GM23338 (cell line): ENCODE measurements around the gene AGA. TPM values are rescaled to one million over a fixed set of nuclear protein-coding genes. Genes with fewer than 3 reads are reported as not detected.

Source experiments
- ATAC-seq: fragments of 200-7000 bp; cut with Tn5 transposase; 3 replicates; pipeline ENCODE4 v1.9.1; 2020
- DNase-seq: peaks from one replicate; pipeline ENCODE4 v3.0.0-alpha.2; 2015; ENCODE audit warnings: low spot score
- H2AFZ ChIP-seq: fragments of 200-600 bp; sonication (generic); 2 replicates; pipeline ENCODE4 v1.8.0; 2016; ENCODE audit warnings: antibody characterized with exemption, mild to moderate bottlenecking, moderate library complexity
- H3F3A ChIP-seq: fragments of 200-600 bp; sonication (generic); replicated peaks from 2 replicates; pipeline ENCODE4 v1.8.0; 2017; ENCODE audit warnings: antibody characterized with exemption, mixed run types, low read depth
- H3K27ac ChIP-seq: fragments of 200-600 bp; sonication (generic); 2 replicates; pipeline ENCODE4 v1.6.1; 2016; ENCODE audit warnings: low read depth
- H3K27me3 ChIP-seq: fragments of 200-600 bp; sonication (generic); 2 replicates; pipeline ENCODE4 v1.8.0; 2016; ENCODE audit warnings: mild to moderate bottlenecking, mixed run types, moderate library complexity; ENCODE audit not compliant: insufficient read depth
- H3K36me3 ChIP-seq: fragments of 200-600 bp; sonication (generic); 2 replicates; pipeline ENCODE4 v1.8.0; 2016; ENCODE audit warnings: mild to moderate bottlenecking; ENCODE audit not compliant: insufficient read depth
- H3K4me1 ChIP-seq: fragments of 200-600 bp; sonication (generic); 2 replicates; pipeline ENCODE4 v1.8.0; 2016; ENCODE audit warnings: mild to moderate bottlenecking, moderate library complexity; ENCODE audit not compliant: insufficient read depth
- H3K4me2 ChIP-seq: fragments of 200-600 bp; sonication (generic); 2 replicates; pipeline ENCODE4 v1.7.1; 2017; ENCODE audit warnings: mixed run types
- H3K4me3 ChIP-seq: fragments of 200-600 bp; sonication (generic); 2 replicates; pipeline ENCODE4 v1.6.1; 2016; ENCODE audit warnings: mixed run types
- H3K79me2 ChIP-seq: fragments of 200-600 bp; sonication (generic); replicated peaks from 2 replicates; pipeline ENCODE4 v1.8.0; 2017; ENCODE audit warnings: mild to moderate bottlenecking; ENCODE audit not compliant: insufficient read depth
- H3K9me2 ChIP-seq: fragments of 200-600 bp; sonication (generic); 2 replicates; pipeline ENCODE4 v1.8.0; 2017; ENCODE audit not compliant: insufficient read depth
- H4K20me1 ChIP-seq: fragments of 200-600 bp; sonication (generic); replicated peaks from 2 replicates; pipeline ENCODE4 v1.8.0; 2017; ENCODE audit warnings: mild to moderate bottlenecking; ENCODE audit not compliant: insufficient read depth
- H3K27ac Mint-ChIP-seq: 2 replicates; pipeline ENCODE4 v1.8.0; 2020; ENCODE audit warnings: inconsistent platforms, mild to moderate bottlenecking, moderate library complexity, mixed read lengths
- H3K27me3 Mint-ChIP-seq: 3 replicates; pipeline ENCODE4 v1.8.0; 2022; ENCODE audit warnings: low read depth, mild to moderate bottlenecking, moderate library complexity, mixed read lengths, inconsistent platforms; ENCODE audit not compliant: insufficient read depth, poor library complexity
- H3K36me3 Mint-ChIP-seq: 3 replicates; pipeline ENCODE4 v1.8.0; 2021; ENCODE audit warnings: low read depth, mild to moderate bottlenecking, inconsistent platforms, moderate library complexity, mixed read lengths
- H3K4me1 Mint-ChIP-seq: 3 replicates; pipeline ENCODE4 v1.8.0; 2020; ENCODE audit warnings: mild to moderate bottlenecking, inconsistent platforms, mixed read lengths
- H3K4me3 Mint-ChIP-seq: 3 replicates; pipeline ENCODE4 v1.8.0; 2021; ENCODE audit warnings: moderate library complexity, mild to moderate bottlenecking, inconsistent platforms, mixed read lengths
- H3K9me3 Mint-ChIP-seq: 3 replicates; pipeline ENCODE4 v1.8.0; 2020; ENCODE audit warnings: moderate library complexity, mild to moderate bottlenecking, inconsistent platforms, mixed read lengths
- CREB1 ChIP-seq: fragments of 250-450 bp; sonication (Bioruptor Pico); IDR thresholded peaks from 2 replicates; pipeline ENCODE4 v1.5.0; 2020; ENCODE audit warnings: low read depth, mild to moderate bottlenecking, moderate library complexity
- CTCF ChIP-seq, 2 experiments: fragments of 200-600 bp in 1 of 2; sonication (generic) in 1 of 2; conservative IDR thresholded peaks; 2 replicates each; pipeline versions ENCODE4 v1.5.1 to v1.6.1; 2016 to 2017; ENCODE audit warnings: antibody characterized with exemption in 2 of 2, low read depth in 2 of 2, mild to moderate bottlenecking in 2 of 2, moderate library complexity in 1 of 2
- ETS1 ChIP-seq: IDR thresholded peaks from 2 replicates; pipeline ENCODE4 v1.6.1; 2016; ENCODE audit warnings: antibody characterized with exemption
- NANOG ChIP-seq: IDR thresholded peaks from 2 replicates; pipeline ENCODE4 v1.6.1; 2016; ENCODE audit warnings: antibody characterized with exemption, borderline replicate concordance
- POLR2AphosphoS5 ChIP-seq: IDR thresholded peaks from 2 replicates; pipeline ENCODE4 v1.6.1; 2016; ENCODE audit warnings: antibody characterized with exemption, low read depth
- REST ChIP-seq: IDR thresholded peaks from one replicate; pipeline ENCODE4 v1.6.1; 2018; ENCODE audit warnings: antibody characterized with exemption; ENCODE audit not compliant: unreplicated experiment
- polyA plus RNA-seq: library from polyadenylated mRNA; unstranded; fragments of >200 nt; fragmentation: Nextera tagmentation; extraction: Ambion mirVana; gene quantifications from 2 replicates; pipeline ENCODE4 v1.2.1, GENCODE V29; 2016
- total RNA-seq: library from RNA; depleted of rRNA; stranded (reverse); fragments of >200 nt; shearing (Covaris generic); gene quantifications from 2 replicates; pipeline ENCODE4 v1.2.3, GENCODE V29; 2014

The AGA gene
- total and polyA plus RNA-seq, 2 experiments from 2014 or later = 5.5 to 12.8 TPM

- TF ChIP-seq REST = no peak
These were observed 37.9 kb downstream of the AGA start (continued) for GRCh38 chr4:177404342-177404741.

GRCh38 chr4:177403746-177404145 lies 38.5 kb downstream of the AGA start:
- Mint-ChIP-seq H3K9me3 (no peaks in the 10 kb centered on the region; the same call in 2 of the 3 replicates), H3K27me3 (no peaks in the 10 kb centered on the region), H3K4me1 (peaks cover 17% of the 10 kb centered on the region), H3K36me3 (no peaks in the 10 kb centered on the region; the same call in 2 of the 3 replicates), H3K4me3 (no peak overlapping the region), H3K27ac (no peak overlapping the region; the same call in 1 of the 2 replicates)
- Histone ChIP-seq H3F3A (no peaks in the 10 kb centered on the region), H3K4me1 (peaks cover 14% of the 10 kb centered on the region; the same call in 1 of the 2 replicates), H3K27me3 (no peaks in the 10 kb centered on the region), H3K9me2 (no peaks in the 10 kb centered on the region), H3K27ac (no peak overlapping the region), H3K4me3 (no peak overlapping the region), H2AFZ (peak overlapping the region; percentile 76; the same call in 1 of the 2 replicates), H3K79me2 (no peaks in the 10 kb centered on the region), H4K20me1 (no peaks in the 10 kb centered on the region), H3K36me3 (no peaks in the 10 kb centered on the region), H3K4me2 (no peak overlapping the region)
- no peak for DNase-seq
- TF ChIP-seq REST (no peak), ETS1 (no peak), NANOG (no peak), POLR2AphosphoS5 (no peak), CTCF (conservative IDR thresholded peaks at IDR 0.05; ENCODE audit: low read depth in 2 of 2) (no peak), CREB1 (CRISPR knock-in tag) (no peak)
- no peak for ATAC-seq
